AG09319 (cell line): ENCODE data around the gene HSD17B2.

Experiments
- DNase-seq: peaks from one replicate; pipeline ENCODE4 v3.0.0-alpha.2; 2010; ENCODE audit warnings: low read depth; ENCODE audit errors: extremely low read depth
- TF ChIP-seq, protein P1 (sequence below): IDR thresholded peaks from 2 replicates; pipeline ENCODE4 v1.5.1; 2011; ENCODE audit warnings: low read depth, mild to moderate bottlenecking, inconsistent platforms, low read length, moderate library complexity

HSD17B2 gene

DNA sequence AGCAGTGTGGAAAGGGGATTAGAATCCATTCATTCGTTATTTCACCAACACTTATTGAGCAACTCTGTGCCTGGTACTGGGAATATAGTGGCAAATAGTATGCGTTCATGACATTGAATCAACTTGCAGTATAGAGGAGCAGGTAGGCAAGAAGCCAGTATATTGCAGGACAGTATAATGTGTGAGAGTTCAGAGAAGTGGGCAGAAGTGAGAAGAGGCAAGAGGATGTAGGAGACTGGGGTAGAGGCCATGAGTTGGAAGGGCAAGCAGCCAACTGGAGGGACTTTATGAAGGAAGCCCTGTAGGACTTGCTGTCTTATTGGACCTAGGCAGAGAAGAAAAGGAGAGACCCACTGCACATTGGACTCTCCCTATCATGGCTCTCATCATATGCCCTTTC lies 12.3 kb downstream of the HSD17B2 start:
- TF ChIP-seq, protein P1, sequence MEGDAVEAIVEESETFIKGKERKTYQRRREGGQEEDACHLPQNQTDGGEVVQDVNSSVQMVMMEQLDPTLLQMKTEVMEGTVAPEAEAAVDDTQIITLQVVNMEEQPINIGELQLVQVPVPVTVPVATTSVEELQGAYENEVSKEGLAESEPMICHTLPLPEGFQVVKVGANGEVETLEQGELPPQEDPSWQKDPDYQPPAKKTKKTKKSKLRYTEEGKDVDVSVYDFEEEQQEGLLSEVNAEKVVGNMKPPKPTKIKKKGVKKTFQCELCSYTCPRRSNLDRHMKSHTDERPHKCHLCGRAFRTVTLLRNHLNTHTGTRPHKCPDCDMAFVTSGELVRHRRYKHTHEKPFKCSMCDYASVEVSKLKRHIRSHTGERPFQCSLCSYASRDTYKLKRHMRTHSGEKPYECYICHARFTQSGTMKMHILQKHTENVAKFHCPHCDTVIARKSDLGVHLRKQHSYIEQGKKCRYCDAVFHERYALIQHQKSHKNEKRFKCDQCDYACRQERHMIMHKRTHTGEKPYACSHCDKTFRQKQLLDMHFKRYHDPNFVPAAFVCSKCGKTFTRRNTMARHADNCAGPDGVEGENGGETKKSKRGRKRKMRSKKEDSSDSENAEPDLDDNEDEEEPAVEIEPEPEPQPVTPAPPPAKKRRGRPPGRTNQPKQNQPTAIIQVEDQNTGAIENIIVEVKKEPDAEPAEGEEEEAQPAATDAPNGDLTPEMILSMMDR = no peak
- DNase-seq = no peak

DNA sequence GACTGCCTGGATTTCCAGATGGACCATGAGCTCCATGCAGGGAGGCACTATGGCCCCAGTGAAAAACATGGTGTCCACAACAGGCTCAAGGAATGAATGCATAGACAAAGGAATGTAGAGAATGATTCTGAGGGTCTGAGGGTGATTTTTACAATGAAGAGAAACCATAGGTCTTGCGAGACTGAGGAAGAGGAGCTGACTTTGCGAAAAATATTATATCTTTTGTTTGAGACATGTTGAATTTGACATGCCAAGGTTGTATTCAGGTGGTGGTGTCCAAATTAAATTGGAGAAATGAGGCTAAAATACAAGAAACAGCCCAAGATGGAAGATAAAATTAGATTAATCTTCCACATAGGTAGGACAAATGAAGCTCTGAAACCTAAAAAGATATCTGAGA lies 12.7 kb downstream of the HSD17B2 start:
- no peak for DNase-seq
- TF ChIP-seq, protein P1 = no peak

GRCh38 chr16:82049484-82049883 lies 14.4 kb downstream of the HSD17B2 start:
- TF ChIP-seq, protein P1 = no peak
- no peak for DNase-seq

- TF ChIP-seq, protein P1 = no peak
- no peak for DNase-seq
Measured at GRCh38 chr16:82050506-82050905, 15.5 kb downstream of the HSD17B2 start.

GRCh38 chr16:82050909-82051357 lies 15.9 kb downstream of the HSD17B2 start:
- no peak for DNase-seq
- TF ChIP-seq, protein P1 = no peak

DNA sequence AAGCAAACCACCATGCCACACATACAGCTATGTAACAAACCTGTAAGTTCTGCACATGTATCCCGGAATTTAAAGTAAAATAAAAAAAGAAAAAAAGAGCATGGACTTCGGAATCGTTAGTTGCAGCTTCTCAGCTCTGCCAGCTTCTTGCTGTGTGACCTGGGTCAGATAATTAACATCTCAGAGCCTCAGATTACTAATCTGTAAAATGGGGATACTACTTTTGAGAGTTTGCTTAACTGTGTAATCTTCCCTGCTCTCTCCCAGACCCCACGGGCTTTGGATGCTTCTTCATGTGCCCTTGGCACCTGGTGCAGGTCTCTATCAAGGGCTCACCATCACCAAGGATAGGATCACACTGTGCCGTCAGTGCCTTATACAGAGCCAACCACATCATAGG lies 16.6 kb downstream of the HSD17B2 start:
- TF ChIP-seq, protein P1 = no peak

GRCh38 chr16:82055117-82055516 lies 20.1 kb downstream of the HSD17B2 start:
- no peak for DNase-seq
- TF ChIP-seq, protein P1 = no peak

More for the DNA sequence above, 16.6 kb downstream of the HSD17B2 start:
- DNase-seq = no peak
